A549 (cell line): ENCODE data around the gene NXNL2. TPM values are rescaled to one million over a fixed set of nuclear protein-coding genes. Genes with fewer than 3 reads are reported as not detected.

ENCODE experiments used
- ATAC-seq, 2 experiments: fragments of 200-7000 bp in 1 of 2; fragments of >200 bp in 1 of 2; cut with Nextera tagmentation in 1 of 2; cut with Tn5 transposase in 1 of 2; 3 replicates each; pipeline versions ENCODE4 v1.8.0 to v1.9.1; 2018 to 2020; ENCODE audit warnings: mild to moderate bottlenecking in 1 of 2, moderate library complexity in 1 of 2
- CTCF ChIA-PET: fragments of 300-600 bp; sonication (Branson Sonifier 250); formaldehyde crosslinking; extraction: SDS; loops from one replicate; lab custom pipeline; 2021; ENCODE audit warnings: antibody characterized with exemption, inconsistent platforms; lab: Yijun Ruan, JAX
- POLR2A ChIA-PET: fragments of 350-600 bp; formaldehyde crosslinking; extraction: SDS; loops from one replicate; lab custom pipeline; 2021; ENCODE audit warnings: antibody characterized with exemption, inconsistent platforms; lab: Yijun Ruan, JAX
- DNase-seq, 2 experiments: peaks; one replicate each; pipeline versions ENCODE4 v3.0.0 to v3.0.0-alpha.2; 2011 to 2016; ENCODE audit warnings: low read depth in 1 of 2, low spot score in 1 of 2
- FAIRE-seq: peaks from 2 replicates; lab custom pipeline; 2011; peaks lifted over from hg19 to GRCh38; lab: Jason Lieb, UNC
- H3K27ac ChIP-seq, 2 experiments: fragments of >200 bp; sonication (Bioruptor Twin); formaldehyde crosslinking; 3 replicates each; pipeline ENCODE4 v1.5.1; 2016 to 2017
- H3K4me1 ChIP-seq: fragments of >200 bp; sonication (Bioruptor Twin); formaldehyde crosslinking; 3 replicates; pipeline ENCODE4 v1.6.1; 2016
- H3K4me2 ChIP-seq: fragments of >200 bp; sonication (Bioruptor Twin); formaldehyde crosslinking; 3 replicates; pipeline ENCODE4 v1.6.1; 2016
- H3K4me3 ChIP-seq: fragments of >200 bp; sonication (Bioruptor Twin); formaldehyde crosslinking; 3 replicates; pipeline ENCODE4 v1.5.1; 2016
- H3K9me3 ChIP-seq: fragments of >200 bp; sonication (Bioruptor Twin); formaldehyde crosslinking; 3 replicates; pipeline ENCODE4 v1.6.1; 2016
- BHLHE40 ChIP-seq: IDR thresholded peaks from 2 replicates; pipeline ENCODE4 v1.6.1; 2012; ENCODE audit warnings: low read depth, low read length, inconsistent platforms
- CBX2 ChIP-seq: fragments of 200-600 bp; sonication (generic); IDR thresholded peaks from 2 replicates; pipeline ENCODE4 v1.6.1; 2016; ENCODE audit warnings: low read depth, mild to moderate bottlenecking, borderline replicate concordance
- CEBPB ChIP-seq, 2 experiments: fragments of >200 bp in 1 of 2; sonication (Bioruptor Twin) in 1 of 2; formaldehyde crosslinking in 1 of 2; IDR thresholded peaks; 2 replicates each; pipeline ENCODE4 v1.6.1; 2012 to 2016
- EHF ChIP-seq: fragments of 250-450 bp; sonication (Bioruptor Pico); IDR thresholded peaks from 2 replicates; pipeline ENCODE4 v1.5.0; 2020; ENCODE audit warnings: mild to moderate bottlenecking
- EHMT2 ChIP-seq: fragments of 200-600 bp; sonication (generic); IDR thresholded peaks from 2 replicates; pipeline ENCODE4 v1.6.1; 2016; ENCODE audit warnings: antibody characterized with exemption, low read depth, mild to moderate bottlenecking, moderate library complexity
- EP300 ChIP-seq, 2 experiments: fragments of >200 bp; sonication (Bioruptor Twin); formaldehyde crosslinking; IDR thresholded peaks; 2 replicates in 1 of 2; 3 replicates in 1 of 2; pipeline ENCODE4 v1.6.1; 2016 to 2017
- ESRRA ChIP-seq: fragments of 150-350 bp; IDR thresholded peaks from 2 replicates; pipeline ENCODE4 v1.6.1; 2014; ENCODE audit warnings: mild to moderate bottlenecking, low read length, borderline replicate concordance
- HDAC2 ChIP-seq: fragments of 200-600 bp; sonication (generic); IDR thresholded peaks from 2 replicates; pipeline ENCODE4 v1.6.1; 2016
- HOXB13 ChIP-seq: fragments of 250-450 bp; sonication (Bioruptor Pico); IDR thresholded peaks from 2 replicates; pipeline ENCODE4 v1.5.0; 2020; ENCODE audit warnings: low read depth, mild to moderate bottlenecking, moderate library complexity
- HOXB5 ChIP-seq: fragments of 250-450 bp; sonication (Bioruptor Pico); IDR thresholded peaks from 2 replicates; pipeline ENCODE4 v1.5.0; 2020; ENCODE audit warnings: mild to moderate bottlenecking, moderate library complexity
- MAFK ChIP-seq: fragments of 450-650 bp; IDR thresholded peaks from 2 replicates; pipeline ENCODE4 v1.6.1; 2014; ENCODE audit not compliant: partially characterized antibody
- RAD21 ChIP-seq, 2 experiments: fragments of >200 bp in 1 of 2; sonication (Bioruptor Twin) in 1 of 2; formaldehyde crosslinking in 1 of 2; IDR thresholded peaks in 1 of 2; conservative IDR thresholded peaks in 1 of 2; 2 replicates in 1 of 2; 3 replicates in 1 of 2; pipeline ENCODE4 v1.6.1; 2012 to 2018; ENCODE audit warnings: inconsistent platforms in 1 of 2
- RARB ChIP-seq: fragments of 250-450 bp; sonication (Bioruptor Pico); IDR thresholded peaks from 2 replicates; pipeline ENCODE4 v1.8.0; 2021; ENCODE audit warnings: mild to moderate bottlenecking, moderate library complexity
- RFX5 ChIP-seq: fragments of 450-650 bp; IDR thresholded peaks from 2 replicates; pipeline ENCODE4 v1.7.1; 2014; ENCODE audit warnings: antibody characterized with exemption, mild to moderate bottlenecking, moderate library complexity
- SMC3 ChIP-seq: fragments of >200 bp; sonication (Bioruptor Twin); formaldehyde crosslinking; IDR thresholded peaks from 3 replicates; pipeline ENCODE4 v1.6.1; 2018; ENCODE audit warnings: inconsistent platforms
- TFCP2L1 ChIP-seq: fragments of 250-450 bp; sonication (Bioruptor Pico); IDR thresholded peaks from 2 replicates; pipeline ENCODE4 v1.5.0; 2021; ENCODE audit warnings: mild to moderate bottlenecking
- ZNF302 ChIP-seq: fragments of 250-450 bp; sonication (Bioruptor Pico); IDR thresholded peaks from 2 replicates; pipeline ENCODE4 v1.9.0; 2021; ENCODE audit warnings: inconsistent platforms, mild to moderate bottlenecking, moderate library complexity
- WGBS: methylation state at CpG from one replicate; pipeline ENCODE4 v1.1.6; 2017; ENCODE audit errors: missing lambda C conversion rate; 5-methylcytosine and 5-hydroxymethylcytosine counted together
- polyA plus RNA-seq, 4 experiments: library from polyadenylated mRNA; depleted of rRNA in 3 of 4; stranded (reverse); fragments of >200 nt; fragmentation: RNase III in 1 of 4; extraction: RNeasy Plus Mini Kit Qiagen cat#74134 plus additional on column Dnase treatment in 1 of 4; gene quantifications; 2 replicates in 3 of 4; 3 replicates in 1 of 4; pipeline ENCODE4 v1.2.3, GENCODE V29; 2011 to 2017
- TF ChIP-seq, protein P1 (sequence below): fragments of 250-450 bp; sonication (Bioruptor Pico); IDR thresholded peaks from 2 replicates; pipeline ENCODE4 v1.5.0; 2021; ENCODE audit warnings: mild to moderate bottlenecking, moderate library complexity, borderline replicate concordance
- TF ChIP-seq, protein P2 (sequence below): fragments of >200 bp; sonication (Bioruptor Twin); formaldehyde crosslinking; IDR thresholded peaks from 3 replicates; pipeline ENCODE4 v1.5.1; 2016
- TF ChIP-seq, protein P3 (sequence below): IDR thresholded peaks from 2 replicates; pipeline ENCODE4 v1.6.1; 2012; ENCODE audit warnings: low read depth, borderline replicate concordance
- TF ChIP-seq, protein P4 (sequence below): fragments of 250-450 bp; sonication (Bioruptor Pico); IDR thresholded peaks from 2 replicates; pipeline ENCODE4 v1.5.0; 2020; ENCODE audit warnings: low read depth, mild to moderate bottlenecking, moderate library complexity

Gene NXNL2
- polyA plus RNA-seq, 2 of the 4 experiments (the other 2 are of a cell fraction), result 0.71 to 1.4 TPM

DNA sequence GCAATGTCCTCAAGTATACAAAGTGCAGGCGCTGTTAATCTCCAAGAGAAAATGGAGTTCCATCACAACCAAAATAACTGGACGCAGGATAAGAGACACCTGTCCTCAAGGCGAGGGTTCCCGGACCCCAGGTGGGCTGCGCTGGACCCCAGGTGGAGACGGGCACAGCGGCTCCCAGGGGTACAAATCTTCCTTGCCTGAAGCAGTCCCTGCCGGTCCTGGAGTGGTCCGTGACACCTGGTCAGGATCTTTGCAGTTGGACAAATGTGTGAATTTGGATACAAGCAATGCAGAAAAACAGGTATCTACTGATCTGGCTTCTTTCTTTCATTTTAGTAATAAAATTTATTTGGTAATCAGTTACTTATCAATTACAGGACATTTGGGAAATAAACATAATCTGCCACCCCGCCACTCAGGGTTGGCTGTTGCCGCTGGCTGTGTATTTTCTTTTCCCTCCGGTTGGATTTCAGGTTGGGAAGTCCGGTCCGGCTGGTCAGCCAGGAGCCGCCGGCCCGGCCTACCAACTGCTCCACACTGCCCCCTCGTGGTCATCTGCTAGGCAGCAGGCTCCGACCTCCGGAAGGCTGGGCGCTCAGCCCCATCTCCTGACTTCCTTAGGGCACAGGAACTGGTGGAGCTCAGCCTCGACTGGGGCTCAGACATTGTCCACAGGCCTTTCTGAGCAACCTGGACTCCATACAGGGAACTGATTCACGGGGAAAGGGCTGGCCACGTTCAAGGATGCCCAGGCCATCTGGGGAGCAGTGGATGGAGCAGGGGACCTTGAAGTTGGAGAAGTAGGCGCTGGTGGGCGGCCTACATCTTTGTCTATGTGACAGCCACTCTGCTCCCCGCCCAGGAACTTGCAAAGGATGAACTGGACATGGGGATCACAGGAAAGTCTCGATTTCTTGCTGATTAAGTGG is 43.4 kb downstream of the NXNL2 start:
- peak overlapping the region; percentile 52 to 78 for H3K27ac ChIP-seq
- H3K4me1 ChIP-seq, result peaks cover 8% of the 10 kb centered on the region; the same call in 2 of the 3 replicates
- CTCF ChIA-PET, result interaction anchor here (0.6 to 1.7 kb wide), 24 partner anchors 9 to 718 kb away, joined by 3 to 9 read pairs (median 3); no protein-coding TSS in a partner anchor
- FAIRE-seq (peak; percentile 81), DNase-seq (peak; percentile 73 to 79), ATAC-seq (peak; percentile 92 to 98)
- 38% methylated on average over 27 of the region's 28 CpGs for WGBS
- POLR2A ChIA-PET, result interaction anchor here (1.3 kb wide), 1 partner anchor 423 kb away, joined by 3 read pairs; no protein-coding TSS in a partner anchor
- H3K4me3 ChIP-seq, result 0 out of 3 replicates have a peak overlapping the region, but pooled peaks have one; percentile 20
- TF ChIP-seq ZNF302 (CRISPR knock-in tag) (no peak), RARB (CRISPR knock-in tag) (no peak), CBX2 (no peak), MAFK (no peak), EHMT2 (no peak), RAD21 (conservative IDR thresholded peaks at IDR 0.05 in 1 of 2, IDR thresholded peaks at IDR 0.05 in 1 of 2) (peak; percentile 86 to 91), HOXB5 (CRISPR knock-in tag) (no peak), SMC3 (peak; percentile 95), CEBPB (IDR thresholded peaks at IDR 0.05) (no peak), HDAC2 (no peak)
- TF ChIP-seq, protein P1, sequence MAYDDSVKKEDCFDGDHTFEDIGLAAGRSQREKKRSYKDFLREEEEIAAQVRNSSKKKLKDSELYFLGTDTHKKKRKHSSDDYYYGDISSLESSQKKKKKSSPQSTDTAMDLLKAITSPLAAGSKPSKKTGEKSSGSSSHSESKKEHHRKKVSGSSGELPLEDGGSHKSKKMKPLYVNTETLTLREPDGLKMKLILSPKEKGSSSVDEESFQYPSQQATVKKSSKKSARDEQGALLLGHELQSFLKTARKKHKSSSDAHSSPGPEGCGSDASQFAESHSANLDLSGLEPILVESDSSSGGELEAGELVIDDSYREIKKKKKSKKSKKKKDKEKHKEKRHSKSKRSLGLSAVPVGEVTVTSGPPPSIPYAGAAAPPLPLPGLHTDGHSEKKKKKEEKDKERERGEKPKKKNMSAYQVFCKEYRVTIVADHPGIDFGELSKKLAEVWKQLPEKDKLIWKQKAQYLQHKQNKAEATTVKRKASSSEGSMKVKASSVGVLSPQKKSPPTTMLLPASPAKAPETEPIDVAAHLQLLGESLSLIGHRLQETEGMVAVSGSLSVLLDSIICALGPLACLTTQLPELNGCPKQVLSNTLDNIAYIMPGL (CRISPR knock-in tag), result no peak
- TF ChIP-seq, protein P2, sequence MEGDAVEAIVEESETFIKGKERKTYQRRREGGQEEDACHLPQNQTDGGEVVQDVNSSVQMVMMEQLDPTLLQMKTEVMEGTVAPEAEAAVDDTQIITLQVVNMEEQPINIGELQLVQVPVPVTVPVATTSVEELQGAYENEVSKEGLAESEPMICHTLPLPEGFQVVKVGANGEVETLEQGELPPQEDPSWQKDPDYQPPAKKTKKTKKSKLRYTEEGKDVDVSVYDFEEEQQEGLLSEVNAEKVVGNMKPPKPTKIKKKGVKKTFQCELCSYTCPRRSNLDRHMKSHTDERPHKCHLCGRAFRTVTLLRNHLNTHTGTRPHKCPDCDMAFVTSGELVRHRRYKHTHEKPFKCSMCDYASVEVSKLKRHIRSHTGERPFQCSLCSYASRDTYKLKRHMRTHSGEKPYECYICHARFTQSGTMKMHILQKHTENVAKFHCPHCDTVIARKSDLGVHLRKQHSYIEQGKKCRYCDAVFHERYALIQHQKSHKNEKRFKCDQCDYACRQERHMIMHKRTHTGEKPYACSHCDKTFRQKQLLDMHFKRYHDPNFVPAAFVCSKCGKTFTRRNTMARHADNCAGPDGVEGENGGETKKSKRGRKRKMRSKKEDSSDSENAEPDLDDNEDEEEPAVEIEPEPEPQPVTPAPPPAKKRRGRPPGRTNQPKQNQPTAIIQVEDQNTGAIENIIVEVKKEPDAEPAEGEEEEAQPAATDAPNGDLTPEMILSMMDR, result peak; percentile 91
- TF ChIP-seq, protein P3, sequence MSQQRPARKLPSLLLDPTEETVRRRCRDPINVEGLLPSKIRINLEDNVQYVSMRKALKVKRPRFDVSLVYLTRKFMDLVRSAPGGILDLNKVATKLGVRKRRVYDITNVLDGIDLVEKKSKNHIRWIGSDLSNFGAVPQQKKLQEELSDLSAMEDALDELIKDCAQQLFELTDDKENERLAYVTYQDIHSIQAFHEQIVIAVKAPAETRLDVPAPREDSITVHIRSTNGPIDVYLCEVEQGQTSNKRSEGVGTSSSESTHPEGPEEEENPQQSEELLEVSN, result no peak
- peak overlapping the region; percentile 80 for H3K4me2 ChIP-seq
- H3K9me3 ChIP-seq, result no peaks in the 10 kb centered on the region

DNA sequence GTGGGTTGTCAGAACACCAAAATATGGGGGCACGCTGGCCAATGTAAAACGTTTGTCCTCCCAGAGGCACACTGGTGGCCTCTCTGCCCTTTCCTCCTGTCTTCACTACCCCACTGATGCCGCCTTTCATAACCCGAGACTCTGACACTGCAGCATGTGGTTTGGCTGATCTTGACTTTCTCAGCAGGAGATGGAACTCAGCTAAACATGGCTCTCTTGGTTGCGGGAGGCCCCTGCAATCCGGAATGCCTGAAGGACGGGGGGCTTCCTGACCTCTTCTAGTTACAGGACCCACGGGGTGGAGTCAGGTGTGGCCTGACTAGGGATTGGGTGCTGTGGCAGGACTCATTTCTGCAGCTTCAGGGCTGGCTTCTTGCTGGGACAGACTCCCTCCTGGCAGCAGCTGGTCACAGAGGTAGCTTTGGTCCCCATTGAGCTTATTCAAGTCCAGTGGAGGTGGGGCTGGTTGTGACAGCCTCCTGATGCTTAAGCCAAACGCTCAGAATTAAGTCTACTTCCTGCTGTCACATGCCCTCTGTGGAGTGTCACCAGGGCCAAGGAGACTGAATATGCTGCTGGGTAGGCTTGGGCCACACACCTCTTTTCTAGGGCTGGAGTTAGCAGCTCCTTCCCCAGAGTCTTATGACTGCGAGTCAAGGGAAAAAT is 44.2 kb downstream of the NXNL2 start:
- no peaks in the 10 kb centered on the region for H3K9me3 ChIP-seq
- POLR2A ChIA-PET, result interaction anchor here (1.3 kb wide), 1 partner anchor 422 kb away, joined by 3 read pairs; no protein-coding TSS in a partner anchor
- peak overlapping the region; percentile 32 to 78; a peak in 5 of 6 replicates for H3K27ac ChIP-seq
- TF ChIP-seq EHF (CRISPR knock-in tag), result no peak
- no peak for TF ChIP-seq HOXB13 (CRISPR knock-in tag)
- no peak for TF ChIP-seq BHLHE40
- no peak for TF ChIP-seq ESRRA
- TF ChIP-seq, protein P1 (CRISPR knock-in tag), result no peak
- TF ChIP-seq, protein P3, result no peak
- TF ChIP-seq RFX5, result no peak
- no peak for TF ChIP-seq TFCP2L1 (CRISPR knock-in tag)
- TF ChIP-seq CBX2, result no peak
- TF ChIP-seq EP300 (IDR thresholded peaks at IDR 0.05), result no peak
- TF ChIP-seq, protein P4, sequence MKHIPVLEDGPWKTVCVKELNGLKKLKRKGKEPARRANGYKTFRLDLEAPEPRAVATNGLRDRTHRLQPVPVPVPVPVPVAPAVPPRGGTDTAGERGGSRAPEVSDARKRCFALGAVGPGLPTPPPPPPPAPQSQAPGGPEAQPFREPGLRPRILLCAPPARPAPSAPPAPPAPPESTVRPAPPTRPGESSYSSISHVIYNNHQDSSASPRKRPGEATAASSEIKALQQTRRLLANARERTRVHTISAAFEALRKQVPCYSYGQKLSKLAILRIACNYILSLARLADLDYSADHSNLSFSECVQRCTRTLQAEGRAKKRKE (CRISPR knock-in tag), result no peak
- no peak for TF ChIP-seq MAFK
- TF ChIP-seq, all 56 proteins: peak for 0
- CTCF ChIA-PET, result interaction anchor here (0.6 to 1.7 kb wide), 27 partner anchors 9 to 719 kb away, joined by 3 to 9 read pairs (median 3); no protein-coding TSS in a partner anchor
- Histone ChIP-seq H3K4me3 (no peak overlapping the region), H3K4me1 (peaks cover 8% of the 10 kb centered on the region; the same call in 2 of the 3 replicates), H3K4me2 (no peak overlapping the region)
- 96% methylated on average over 6 of the region's 10 CpGs for WGBS
- no peak for FAIRE-seq
- ATAC-seq, result no peak
- no peak for DNase-seq
